DMS114 treated with DMSO at 0.1 percent for 48 hours (cell line): Measurements from ENCODE around the gene DNAH17.

Experiments used
- DNase-seq: peaks from one replicate; lab custom pipeline; 2025; ENCODE audit not compliant: unreplicated experiment; lab: John Stamatoyannopoulos, UW

Gene DNAH17

DNA sequence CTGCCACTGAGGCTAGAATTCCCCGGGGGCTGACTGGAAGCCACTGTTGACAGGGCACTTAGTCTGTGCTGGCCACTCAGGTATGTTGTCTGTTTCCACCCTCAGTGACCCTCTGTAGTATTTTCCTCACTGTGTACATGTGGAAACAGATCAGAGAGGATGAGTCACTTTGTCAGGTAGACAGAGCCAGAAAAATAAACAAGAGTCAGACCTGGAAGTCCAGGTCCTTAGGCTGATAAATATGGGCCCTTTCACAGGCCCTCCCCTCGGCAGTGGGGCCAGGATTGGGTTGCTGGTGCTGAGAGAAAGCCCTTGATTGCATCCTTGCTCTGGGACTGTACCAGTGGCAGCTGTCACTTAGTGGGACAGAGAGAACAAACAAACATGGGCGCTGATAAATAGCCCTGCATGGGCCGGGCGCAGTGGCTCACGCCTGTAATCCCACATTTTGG lies 177.5 kb downstream of the DNAH17 start:
- DNase-seq: no peak

GRCh38 chr17:78399028-78399692 lies 178.0 kb downstream of the DNAH17 start:
- no peak for DNase-seq

- DNase-seq: no peak
Measured at GRCh38 chr17:78398390-78398789, 178.8 kb downstream of the DNAH17 start.

- DNase-seq: no peak
Measured at GRCh38 chr17:78397681-78398101, 179.5 kb downstream of the DNAH17 start.

DNA sequence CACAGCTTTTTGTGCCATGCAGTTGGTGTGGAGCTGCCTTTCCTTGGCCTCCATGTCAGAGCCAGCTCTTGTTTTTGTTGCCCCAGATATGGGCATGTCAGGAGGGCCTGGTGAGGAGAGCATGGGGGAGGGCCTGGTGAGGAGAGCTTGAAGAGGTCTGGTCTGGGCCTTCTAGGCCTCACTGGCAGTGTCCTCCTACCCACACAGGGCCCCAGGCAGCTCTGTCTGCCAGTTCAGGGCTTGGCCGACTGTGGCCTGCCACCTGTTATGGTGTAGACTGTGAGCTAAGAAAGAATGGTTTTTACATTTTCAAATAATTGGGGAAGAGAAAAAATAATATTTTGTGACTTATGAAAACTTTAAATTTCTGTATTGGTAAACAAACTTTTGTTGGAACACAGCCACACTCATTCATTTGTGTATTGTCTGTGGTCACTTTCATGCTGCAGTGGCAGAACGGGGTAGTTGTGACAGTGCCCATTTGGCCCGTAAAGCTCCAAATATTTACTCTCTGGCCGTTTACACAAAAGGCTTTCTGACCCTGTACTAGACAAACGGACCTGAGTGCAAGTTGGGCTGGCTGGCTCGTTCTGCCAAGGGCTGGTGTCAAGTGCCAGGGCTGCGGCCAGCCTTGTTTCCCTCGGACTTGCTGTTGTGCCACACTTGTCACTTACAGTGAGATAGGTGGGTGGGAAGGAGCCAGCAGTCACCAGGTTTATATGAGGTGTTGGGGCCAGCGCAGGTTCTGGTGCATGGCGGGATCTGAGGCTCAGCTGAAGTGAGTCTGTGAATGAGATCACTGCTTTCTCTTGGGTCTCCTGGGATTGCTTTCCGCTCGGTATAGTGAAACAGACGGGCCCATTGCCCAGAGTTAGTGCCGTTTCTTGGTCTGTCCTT lies 180.5 kb downstream of the DNAH17 start:
- no peak for DNase-seq

DNA sequence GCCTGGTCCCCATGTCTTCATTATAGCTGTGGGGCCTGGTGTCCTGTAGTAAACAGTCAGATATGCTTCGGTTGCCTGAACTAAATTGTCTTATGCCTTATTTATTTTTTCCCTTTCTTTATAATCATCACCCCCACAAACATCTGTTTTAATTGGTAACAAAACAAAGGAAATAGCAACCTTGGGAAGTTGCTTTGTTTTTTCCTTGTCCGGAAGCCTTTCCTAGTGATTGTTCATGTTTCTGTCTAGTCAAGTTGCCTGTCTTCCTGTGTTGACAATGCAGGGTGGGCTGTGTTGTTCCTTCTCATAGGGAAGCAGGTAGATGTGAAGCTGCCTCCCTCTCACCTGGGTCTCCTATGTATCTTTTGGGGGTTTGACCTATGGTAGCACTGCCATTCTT lies 182.0 kb downstream of the DNAH17 start:
- no peak for DNase-seq

- no peak for DNase-seq
Measured at GRCh38 chr17:78394209-78394608, 183.0 kb downstream of the DNAH17 start.

DNA sequence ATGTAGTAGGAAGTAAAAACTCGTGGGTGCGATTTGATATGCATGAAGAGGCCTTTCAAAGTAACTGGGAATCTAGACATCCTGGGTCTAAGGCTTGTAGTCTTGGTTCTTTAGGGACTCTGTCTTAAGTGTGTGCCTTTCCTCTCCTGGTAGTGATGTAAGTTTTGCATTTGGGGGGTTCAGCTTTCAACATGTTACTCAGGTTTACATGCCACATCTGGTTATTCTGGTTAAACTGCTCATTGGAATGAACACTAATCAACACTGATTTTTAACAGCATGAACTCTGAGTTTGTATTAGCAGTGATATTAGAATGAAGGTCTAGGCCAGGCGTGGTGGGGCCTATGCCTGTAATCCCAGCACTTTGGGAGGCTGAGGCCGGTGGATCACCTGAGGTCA lies 183.6 kb downstream of the DNAH17 start:
- DNase-seq: no peak

DNA sequence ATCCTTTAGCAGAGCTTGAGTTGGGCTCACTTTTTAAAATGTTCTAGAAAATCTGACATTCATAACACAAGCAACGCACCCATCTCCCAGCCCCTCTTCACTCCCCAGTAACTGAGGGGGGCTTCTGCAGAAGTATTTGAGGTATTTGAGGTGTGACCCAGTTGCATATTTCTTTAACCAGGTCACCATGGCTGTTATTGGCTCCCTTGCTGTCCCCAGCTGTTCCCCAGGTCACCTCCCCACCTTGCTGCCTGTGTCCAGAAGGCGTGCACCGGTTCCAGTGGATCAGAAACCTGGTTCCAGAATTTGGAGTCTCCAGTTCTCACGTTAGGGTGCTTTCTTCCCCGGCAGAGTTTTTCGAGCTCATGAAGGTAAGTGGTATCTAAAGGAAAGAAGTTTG lies 184.9 kb downstream of the DNAH17 start:
- DNase-seq: no peak

- DNase-seq: no peak
Measured at GRCh38 chr17:78391843-78392242, 185.4 kb downstream of the DNAH17 start.

DNA sequence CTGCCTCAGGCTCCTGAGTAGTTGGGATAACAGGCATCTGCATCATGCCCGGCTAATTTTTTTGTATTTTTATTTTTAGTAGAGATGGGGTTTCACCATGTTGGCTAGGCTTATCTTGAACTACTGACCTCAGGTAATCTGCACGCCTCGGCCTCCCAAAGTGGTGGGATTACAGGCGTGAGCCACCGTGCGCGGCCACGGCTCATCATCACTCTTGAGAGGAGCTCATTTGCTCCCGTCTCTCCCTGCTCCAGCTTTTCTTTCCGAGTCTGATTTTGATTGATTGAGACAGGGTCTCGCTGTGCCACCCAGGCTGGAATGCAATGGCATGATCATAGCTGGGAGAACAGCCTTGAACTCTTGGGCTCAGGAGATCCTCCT lies 186.2 kb downstream of the DNAH17 start:
- DNase-seq: no peak

GRCh38 chr17:78390241-78391050 lies 186.8 kb downstream of the DNAH17 start:
- DNase-seq: no peak

DNA sequence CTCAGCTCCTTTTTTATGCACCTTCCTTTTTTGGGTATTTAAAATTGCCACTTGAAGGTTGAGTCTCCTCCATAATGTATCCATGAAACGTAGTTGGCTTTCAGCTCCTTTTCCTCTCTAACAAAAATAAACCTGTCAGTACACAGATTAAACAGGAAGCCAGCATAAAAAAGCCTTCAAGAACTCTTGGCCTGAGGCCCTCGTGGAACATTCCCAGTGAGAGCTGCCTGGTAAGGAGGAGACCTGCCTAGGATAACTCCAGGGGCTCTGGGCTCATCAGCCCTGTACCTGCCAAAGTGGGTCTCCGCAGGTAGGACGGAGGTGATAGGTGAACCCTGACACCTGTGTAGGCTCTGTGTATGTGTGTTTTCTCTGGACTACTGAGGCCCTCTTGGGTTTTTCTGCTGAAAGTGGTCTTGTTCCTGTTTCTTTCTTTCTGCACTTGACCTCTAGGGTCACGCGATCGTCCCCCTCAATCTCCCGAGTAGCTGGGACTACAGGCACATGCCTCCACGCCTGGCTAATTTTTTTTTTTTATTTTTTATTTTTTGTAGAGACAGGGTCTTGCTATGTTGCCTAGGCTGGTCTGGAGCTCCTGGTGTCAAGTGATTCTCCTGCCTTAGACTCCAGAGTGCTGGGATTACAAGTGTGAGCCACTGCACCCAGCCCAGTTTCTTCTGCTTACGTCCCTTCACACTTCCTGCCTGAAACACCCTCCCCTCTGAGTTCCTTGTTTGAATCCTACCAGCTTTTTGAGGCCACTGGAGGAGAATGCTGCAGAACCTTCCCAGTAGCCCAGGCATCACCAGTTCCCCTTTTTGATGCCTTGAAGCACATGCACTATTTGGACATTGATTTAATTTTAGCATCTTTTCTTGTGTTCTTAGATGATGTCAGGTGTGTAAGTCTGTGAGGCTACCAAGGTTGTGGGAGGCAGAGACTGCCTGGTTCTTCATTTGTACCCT lies 188.9 kb downstream of the DNAH17 start:
- DNase-seq: no peak

- no peak for DNase-seq
Measured at GRCh38 chr17:78384479-78385175, 192.6 kb downstream of the DNAH17 start.

DNA sequence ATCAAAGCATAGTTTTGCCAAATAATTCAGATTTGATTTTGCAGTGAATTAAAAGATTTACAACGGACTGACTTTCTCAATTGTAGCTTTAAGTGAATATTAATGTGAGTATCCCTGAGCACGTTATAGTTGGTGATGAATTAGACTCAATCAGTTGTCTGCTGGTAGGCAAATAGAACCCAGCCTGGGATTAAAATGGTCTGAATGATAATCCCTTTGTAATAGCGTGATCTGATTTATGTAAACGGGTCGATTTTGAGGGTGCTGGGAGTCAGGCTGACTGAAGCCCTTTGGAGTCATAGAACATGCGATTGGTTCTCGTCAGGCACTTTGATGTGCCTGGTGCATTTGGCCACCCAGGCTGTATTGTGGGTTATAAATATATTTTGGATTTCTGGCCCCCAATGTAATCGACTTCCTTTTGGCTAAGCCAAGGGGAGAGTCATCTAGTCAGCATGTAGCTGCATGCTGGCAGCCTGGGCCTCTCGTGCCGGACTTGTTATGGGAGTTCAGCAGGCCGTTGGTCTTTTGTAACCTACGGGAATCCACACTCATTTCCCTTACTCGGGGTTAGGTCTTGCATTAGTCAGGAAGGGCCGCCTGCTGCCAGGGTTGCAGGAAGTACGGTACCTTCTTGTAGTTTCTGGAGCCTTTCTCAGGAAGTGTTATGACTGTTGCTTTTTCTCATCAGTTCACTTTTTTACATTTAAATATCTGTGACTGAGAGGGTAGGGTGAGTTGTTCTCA lies 193.3 kb downstream of the DNAH17 start:
- no peak for DNase-seq

DNA sequence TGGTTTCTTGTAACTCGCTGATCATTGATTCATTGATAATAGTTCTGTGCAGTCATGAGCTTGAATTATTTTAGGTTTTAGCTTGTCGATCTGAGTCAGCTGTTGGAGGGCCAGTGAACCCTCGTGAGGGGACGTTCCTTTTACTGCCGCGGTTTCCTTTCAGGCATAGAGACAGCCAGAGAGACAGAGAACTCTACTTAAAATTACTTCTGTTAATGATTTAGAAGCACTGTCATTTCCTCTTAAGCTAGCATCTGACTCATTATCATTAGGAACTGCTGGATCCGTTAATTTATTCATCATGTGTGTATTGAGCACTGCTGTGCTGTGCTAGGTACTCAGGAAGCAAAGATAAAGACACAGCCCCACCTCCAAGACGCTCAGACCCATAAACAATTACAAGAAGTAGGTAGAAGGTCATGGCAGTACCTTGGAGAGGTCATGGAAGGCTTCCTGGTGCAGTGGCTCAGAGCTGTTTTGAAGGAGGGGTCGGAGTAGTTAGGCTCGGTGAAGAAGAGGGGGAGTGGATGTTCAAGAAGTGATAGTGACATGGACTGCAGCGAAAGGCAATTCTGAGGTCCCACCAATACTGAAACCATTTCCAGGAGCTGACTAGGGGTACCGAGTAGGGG lies 195.5 kb downstream of the DNAH17 start:
- no peak for DNase-seq

GRCh38 chr17:78380370-78380769 lies 196.8 kb downstream of the DNAH17 start:
- no peak for DNase-seq

DNA sequence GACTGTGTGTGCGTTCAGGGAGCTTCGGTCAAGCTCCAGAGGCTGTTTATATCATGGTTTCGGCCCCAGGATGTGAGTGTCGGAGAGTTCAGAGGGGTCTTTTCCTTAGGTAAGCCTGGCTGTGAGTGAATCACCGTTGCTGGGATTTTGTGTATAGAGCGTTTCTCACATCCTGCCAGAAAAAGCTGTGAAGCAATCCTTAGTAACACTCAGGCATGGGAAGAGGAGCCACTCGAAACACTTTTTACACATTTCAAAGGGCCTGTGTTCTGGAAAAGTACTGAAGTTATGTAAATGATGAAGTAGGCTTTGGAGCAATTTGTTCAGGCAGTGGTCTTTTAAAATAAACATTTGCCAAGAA lies 198.1 kb downstream of the DNAH17 start:
- no peak for DNase-seq
